ENCODE data around the gene MTFMT.

Gene MTFMT

GRCh38 chr15:65055201-65055870, 25.9 kb upstream of the MTFMT start:
- no peak for DNase-seq (ENCODE audit: low read depth)
- no peak overlapping the region for H3K4me3 ChIP-seq (ENCODE audit: low read depth, low read length)
- TF ChIP-seq, protein P1, sequence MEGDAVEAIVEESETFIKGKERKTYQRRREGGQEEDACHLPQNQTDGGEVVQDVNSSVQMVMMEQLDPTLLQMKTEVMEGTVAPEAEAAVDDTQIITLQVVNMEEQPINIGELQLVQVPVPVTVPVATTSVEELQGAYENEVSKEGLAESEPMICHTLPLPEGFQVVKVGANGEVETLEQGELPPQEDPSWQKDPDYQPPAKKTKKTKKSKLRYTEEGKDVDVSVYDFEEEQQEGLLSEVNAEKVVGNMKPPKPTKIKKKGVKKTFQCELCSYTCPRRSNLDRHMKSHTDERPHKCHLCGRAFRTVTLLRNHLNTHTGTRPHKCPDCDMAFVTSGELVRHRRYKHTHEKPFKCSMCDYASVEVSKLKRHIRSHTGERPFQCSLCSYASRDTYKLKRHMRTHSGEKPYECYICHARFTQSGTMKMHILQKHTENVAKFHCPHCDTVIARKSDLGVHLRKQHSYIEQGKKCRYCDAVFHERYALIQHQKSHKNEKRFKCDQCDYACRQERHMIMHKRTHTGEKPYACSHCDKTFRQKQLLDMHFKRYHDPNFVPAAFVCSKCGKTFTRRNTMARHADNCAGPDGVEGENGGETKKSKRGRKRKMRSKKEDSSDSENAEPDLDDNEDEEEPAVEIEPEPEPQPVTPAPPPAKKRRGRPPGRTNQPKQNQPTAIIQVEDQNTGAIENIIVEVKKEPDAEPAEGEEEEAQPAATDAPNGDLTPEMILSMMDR (IDR thresholded peaks at IDR 0.05; ENCODE audit: insufficient read depth, low read depth, low read length, missing control alignments): no peak

DNA sequence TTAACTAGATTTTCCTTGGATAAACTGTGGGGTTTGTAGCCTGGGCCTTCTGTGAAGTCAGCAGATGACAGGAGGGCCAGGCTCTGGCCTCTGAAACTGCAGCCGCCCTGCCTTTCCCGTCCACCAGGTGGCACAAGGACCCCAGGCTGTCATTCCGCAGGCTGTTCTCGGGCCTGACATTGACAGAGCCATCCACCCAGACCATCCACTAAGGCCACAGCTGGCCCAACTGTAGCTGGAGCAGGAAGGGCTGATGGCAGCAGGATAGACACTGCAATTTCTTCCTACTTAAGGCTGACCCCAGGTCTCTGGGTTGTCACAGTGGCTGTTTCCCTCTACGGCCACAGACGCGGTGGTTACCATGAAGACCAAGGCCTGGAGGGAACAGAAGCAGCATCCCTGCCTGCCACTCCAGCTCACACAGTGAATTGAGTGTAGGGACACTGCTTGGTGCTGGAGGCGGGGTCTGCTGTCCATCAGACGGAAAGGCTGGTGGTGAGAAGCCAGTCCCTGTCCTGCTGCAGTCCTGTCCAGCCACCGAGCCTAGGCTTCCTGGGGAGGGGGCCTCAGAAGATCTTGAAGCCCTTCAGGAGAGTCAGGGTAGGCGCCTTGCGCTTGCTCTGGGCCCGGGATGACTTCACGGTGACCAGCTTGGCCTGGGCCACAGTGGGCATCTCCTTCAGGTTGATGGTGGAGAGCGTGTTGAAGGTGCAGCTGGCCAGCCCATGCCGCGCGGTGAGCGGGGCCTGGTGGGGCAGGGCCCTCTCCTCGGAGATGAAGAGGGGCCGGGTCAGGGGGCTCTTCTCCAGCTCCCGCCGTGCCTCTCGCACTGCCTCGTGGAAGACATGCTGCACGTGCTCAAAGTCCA, 25.1 kb upstream of the MTFMT start:
- no peak overlapping the region for H3K4me3 ChIP-seq (ENCODE audit: low read depth, low read length)
- TF ChIP-seq, protein P1 (IDR thresholded peaks at IDR 0.05; ENCODE audit: insufficient read depth, low read depth, low read length, missing control alignments): peak; percentile 89
- peak; percentile 74 for DNase-seq (ENCODE audit: low read depth)

DNA sequence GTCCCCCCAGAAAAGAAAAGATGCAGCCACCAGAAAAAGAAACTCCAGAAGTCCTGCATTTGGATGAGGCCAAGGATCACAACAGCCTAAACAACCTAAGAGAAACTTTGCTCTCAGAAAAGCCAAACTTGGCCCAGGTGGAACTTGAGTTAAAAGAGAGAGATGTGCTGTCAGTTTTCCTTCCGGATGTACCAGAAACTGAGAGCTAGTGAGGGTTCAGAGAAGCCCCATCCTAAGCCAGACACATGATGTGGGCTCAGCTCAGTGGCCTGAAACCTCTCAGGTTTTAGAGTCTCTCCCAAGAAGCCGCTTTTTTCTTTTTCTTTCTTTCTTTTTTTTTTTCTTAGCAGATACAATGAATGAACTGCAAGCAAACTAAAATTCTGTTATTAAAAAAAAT, 23.5 kb upstream of the MTFMT start:
- DNase-seq (ENCODE audit: low read depth): peak; percentile 41
- TF ChIP-seq, protein P1 (IDR thresholded peaks at IDR 0.05; ENCODE audit: insufficient read depth, low read depth, low read length, missing control alignments): no peak

GRCh38 chr15:65051266-65051665, 21.8 kb upstream of the MTFMT start:
- DNase-seq (ENCODE audit: low read depth): no peak
- no peak overlapping the region for H3K4me3 ChIP-seq (ENCODE audit: low read depth, low read length)
- TF ChIP-seq, protein P1 (IDR thresholded peaks at IDR 0.05; ENCODE audit: insufficient read depth, low read depth, low read length, missing control alignments): no peak

More for the DNA sequence above, 23.5 kb upstream of the MTFMT start:
- H3K4me3 ChIP-seq (ENCODE audit: low read depth, low read length): no peak overlapping the region

DNA sequence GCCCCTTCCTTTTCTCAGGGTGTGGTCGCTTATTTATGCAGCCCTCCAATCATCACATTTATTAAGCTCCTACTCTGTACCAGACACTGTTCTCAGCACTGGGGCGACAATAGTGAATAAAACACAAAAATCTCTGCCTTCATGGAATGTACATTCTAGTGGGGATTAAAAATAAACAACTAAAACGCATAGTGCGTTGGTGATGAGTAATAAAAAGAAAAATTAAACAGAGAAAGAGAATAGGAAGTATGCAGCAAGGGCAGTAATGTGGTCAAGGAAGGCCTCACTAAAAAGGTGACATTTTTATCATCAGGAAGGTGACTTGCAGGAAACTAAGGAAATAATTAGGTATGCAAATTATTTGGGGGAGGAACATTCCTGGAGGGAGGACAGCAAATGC, 20.8 kb upstream of the MTFMT start:
- TF ChIP-seq, protein P1 (IDR thresholded peaks at IDR 0.05; ENCODE audit: insufficient read depth, low read depth, low read length, missing control alignments): no peak
- H3K4me3 ChIP-seq (ENCODE audit: low read depth, low read length): no peak overlapping the region
- peak; percentile 10 for DNase-seq (ENCODE audit: low read depth)

GRCh38 chr15:65049418-65049840, 20.0 kb upstream of the MTFMT start:
- H3K4me3 ChIP-seq (ENCODE audit: low read depth, low read length): peak overlapping the region; percentile 51
- peak; percentile 96 for DNase-seq (ENCODE audit: low read depth)
- TF ChIP-seq, protein P1 (IDR thresholded peaks at IDR 0.05; ENCODE audit: insufficient read depth, low read depth, low read length, missing control alignments): no peak

All from GM12865 (cell line).